Endothelial cell of hepatic sinusoid (primary cell): ENCODE measurements around the gene GLRX5.

Experiments used
- in situ Hi-C: cut with HindIII; loops from 2 replicates; pipeline ENCODE4 v1.10.0; 2017; ENCODE audit warnings: low sequenced_read_pairs

GLRX5 gene

GRCh38 chr14:95531473-95531872, 3.4 kb upstream of the GLRX5 start:
- in situ Hi-C loops = loop anchor here (25.0 kb wide), 1 partner anchor 394 kb away; no protein-coding TSS in a partner anchor

- in situ Hi-C loops = loop anchor here (25.0 kb wide), 1 partner anchor 395 kb away; no protein-coding TSS in a partner anchor
Measured at GRCh38 chr14:95531969-95532368, 2.9 kb upstream of the GLRX5 start.

- in situ Hi-C loops = loop anchor here (25.0 kb wide), 1 partner anchor 396 kb away; no protein-coding TSS in a partner anchor
Measured at GRCh38 chr14:95533391-95533821, 1.4 kb upstream of the GLRX5 start.

GRCh38 chr14:95533822-95534221, 1.0 kb upstream of the GLRX5 start:
- in situ Hi-C loops = loop anchor here (25.0 kb wide), 1 partner anchor 397 kb away; no protein-coding TSS in a partner anchor

GRCh38 chr14:95535226-95536021, 574 bp downstream of the GLRX5 start:
- in situ Hi-C loops = loop anchor here (25.0 kb wide), 1 partner anchor 398 kb away; no protein-coding TSS in a partner anchor

- in situ Hi-C loops = loop anchor here (25.0 kb wide), 1 partner anchor 399 kb away; no protein-coding TSS in a partner anchor
Measured at GRCh38 chr14:95536036-95536593, 1.3 kb downstream of the GLRX5 start.

GRCh38 chr14:95536671-95537070, 1.8 kb downstream of the GLRX5 start:
- in situ Hi-C loops = loop anchor here (25.0 kb wide), 1 partner anchor 399 kb away; no protein-coding TSS in a partner anchor

- in situ Hi-C loops = loop anchor here (25.0 kb wide), 1 partner anchor 400 kb away; no protein-coding TSS in a partner anchor
Measured at GRCh38 chr14:95537298-95538089, 2.6 kb downstream of the GLRX5 start.

GRCh38 chr14:95538801-95539509, 4.1 kb downstream of the GLRX5 start:
- in situ Hi-C loops = loop anchor here (25.0 kb wide), 1 partner anchor 402 kb away; no protein-coding TSS in a partner anchor

GRCh38 chr14:95540236-95540855, 5.5 kb downstream of the GLRX5 start:
- in situ Hi-C loops = loop anchor here (5.0 to 25.0 kb wide), 2 partner anchors 283 to 403 kb away; no protein-coding TSS in a partner anchor

GRCh38 chr14:95541346-95541745, 6.5 kb downstream of the GLRX5 start:
- in situ Hi-C loops = loop anchor here (5.0 to 25.0 kb wide), 2 partner anchors 284 to 404 kb away; no protein-coding TSS in a partner anchor

GRCh38 chr14:95541932-95542930, 7.4 kb downstream of the GLRX5 start:
- in situ Hi-C loops = loop anchor here (5.0 to 25.0 kb wide), 2 partner anchors 285 to 405 kb away; no protein-coding TSS in a partner anchor

- in situ Hi-C loops = loop anchor here (5.0 to 25.0 kb wide), 2 partner anchors 286 to 406 kb away; no protein-coding TSS in a partner anchor
Measured at GRCh38 chr14:95543021-95543420, 8.2 kb downstream of the GLRX5 start.

- in situ Hi-C loops = loop anchor here (5.0 to 25.0 kb wide), 2 partner anchors 287 to 407 kb away; no protein-coding TSS in a partner anchor
Measured at GRCh38 chr14:95544588-95544987, 9.7 kb downstream of the GLRX5 start.

- in situ Hi-C loops = loop anchor here (5.0 to 25.0 kb wide), 3 partner anchors 83 to 727 kb away; no protein-coding TSS in a partner anchor
Measured at GRCh38 chr14:95545515-95546168, 10.8 kb downstream of the GLRX5 start.

GRCh38 chr14:95547272-95547625, 12.4 kb downstream of the GLRX5 start:
- in situ Hi-C loops = loop anchor here (5.0 to 25.0 kb wide), 3 partner anchors 85 to 725 kb away; no protein-coding TSS in a partner anchor

- in situ Hi-C loops = loop anchor here (5.0 to 25.0 kb wide), 3 partner anchors 85 to 725 kb away; no protein-coding TSS in a partner anchor
Measured at GRCh38 chr14:95547626-95548327, 12.9 kb downstream of the GLRX5 start.
